ELF-1 (cell line): ENCODE results near the gene RPH3AL.
"Not testable (repeated sequence)": the region's sequence is repeated elsewhere in the genome, so short reads cannot be mapped to it uniquely, and the experiment has no call there.

Experiments used
- DNase-seq: peaks from one replicate; pipeline ENCODE4 v3.0.0-alpha.2; 2016; ENCODE audit warnings: low read depth, low spot score

RPH3AL gene

DNA sequence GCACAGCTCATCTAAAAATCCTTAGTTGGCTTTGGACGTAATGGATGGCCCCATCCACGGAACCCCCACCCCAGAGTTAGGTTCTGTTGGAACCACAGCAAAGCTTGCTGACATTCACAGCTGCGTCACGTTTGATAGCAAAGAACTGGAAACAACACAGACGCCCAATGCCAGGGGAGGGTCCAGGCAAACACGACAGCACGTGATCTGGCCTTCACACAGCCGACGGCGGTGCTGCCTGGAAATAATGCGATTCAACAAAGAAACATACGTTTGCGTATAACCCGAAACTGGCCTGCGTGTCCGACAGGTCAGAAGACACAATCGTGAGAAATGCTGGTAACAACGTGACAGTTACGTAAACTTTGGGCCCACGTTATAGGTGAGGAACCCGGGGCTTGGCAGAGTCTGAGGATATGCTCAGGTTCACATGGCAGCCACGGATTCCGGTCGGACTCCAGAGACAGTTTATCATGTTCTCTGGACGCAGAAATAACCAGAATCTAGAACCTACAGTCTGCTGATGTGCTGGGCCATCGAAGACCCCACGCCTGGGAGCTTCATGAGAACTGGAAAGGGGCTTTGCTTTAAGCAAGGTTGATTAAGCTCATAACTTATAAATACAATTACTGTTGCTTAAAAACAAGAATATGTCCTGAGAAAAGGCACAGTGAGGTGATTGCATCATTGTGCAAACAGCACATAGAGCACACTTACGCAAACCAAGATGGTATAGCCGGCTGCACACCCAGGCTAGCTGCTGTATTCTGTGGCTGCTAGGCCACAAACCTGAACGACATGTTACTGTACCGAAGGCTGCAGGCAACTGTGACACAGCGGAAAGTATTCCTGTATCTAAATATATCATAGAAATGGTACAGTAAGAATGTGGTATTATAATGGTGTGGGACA lies 70.4 kb downstream of the RPH3AL start:
- no peak for DNase-seq

DNA sequence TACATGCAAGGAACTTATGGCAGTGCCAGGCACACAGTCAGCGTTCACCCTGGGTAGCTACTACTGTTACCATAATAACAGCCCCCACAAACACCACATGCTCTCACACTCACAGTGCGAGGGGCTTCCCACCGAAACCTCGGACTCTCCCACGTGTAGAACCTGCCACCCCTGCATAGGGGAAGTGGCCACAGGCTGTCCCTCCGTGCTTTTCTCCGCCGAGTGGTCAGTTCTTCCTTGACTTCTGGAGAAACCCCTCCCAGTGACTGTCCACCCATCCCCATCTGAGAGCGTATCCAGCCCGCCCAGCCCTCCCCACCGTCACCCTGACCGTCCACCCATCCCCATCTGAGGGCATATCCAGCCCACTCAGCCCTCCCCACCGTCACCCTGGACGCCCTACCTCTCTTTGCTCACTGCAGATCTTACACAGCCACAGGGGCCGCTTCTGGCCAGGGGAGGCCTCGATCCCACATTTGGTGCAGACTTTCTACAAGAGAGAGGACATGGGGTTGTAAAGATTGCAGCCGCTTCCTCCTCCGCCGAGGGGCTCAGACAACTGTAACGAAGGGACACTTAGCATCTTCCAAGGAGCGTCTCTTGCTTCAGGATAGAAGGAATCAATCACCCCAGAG lies 71.1 kb downstream of the RPH3AL start:
- DNase-seq: no peak

DNA sequence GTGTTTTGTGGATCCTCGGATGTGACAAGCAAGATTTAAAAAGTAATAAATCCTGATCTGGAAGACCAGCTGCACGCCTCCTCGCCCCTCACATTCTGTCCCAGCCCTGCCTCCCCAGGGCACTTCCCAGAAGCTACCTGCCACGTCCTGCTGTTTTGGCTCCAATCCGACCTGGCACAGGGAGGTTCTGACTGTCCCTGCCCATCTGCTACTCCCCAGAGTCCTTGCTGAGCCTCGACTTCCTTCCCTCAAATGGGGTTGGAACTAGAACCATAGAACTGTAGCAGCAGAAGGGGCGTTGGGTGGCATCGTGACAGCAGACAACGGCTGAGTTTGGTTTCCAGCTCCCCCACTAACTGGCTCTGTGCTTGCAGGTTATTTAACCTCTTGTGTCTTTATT lies 71.7 kb downstream of the RPH3AL start:
- no peak for DNase-seq

DNA sequence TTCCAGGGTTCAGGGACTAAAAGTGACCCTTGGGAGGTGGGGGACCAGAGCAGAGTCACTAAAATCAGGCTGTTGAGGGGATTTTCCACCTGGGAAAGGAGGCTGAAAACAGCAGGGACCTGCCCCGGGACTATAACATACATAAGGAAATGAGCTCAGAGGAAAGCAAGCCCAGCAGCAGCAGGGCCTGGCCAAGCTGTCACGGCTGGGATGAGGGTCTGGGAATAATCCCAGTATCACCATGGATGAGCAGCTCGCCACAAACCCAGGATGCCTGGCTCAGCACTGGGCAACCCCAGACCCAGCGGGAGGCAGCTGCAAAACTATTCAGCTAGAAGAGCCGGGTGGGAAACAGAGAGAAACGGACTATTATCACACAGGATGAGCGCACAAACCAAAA lies 72.4 kb downstream of the RPH3AL start:
- no peak for DNase-seq

DNA sequence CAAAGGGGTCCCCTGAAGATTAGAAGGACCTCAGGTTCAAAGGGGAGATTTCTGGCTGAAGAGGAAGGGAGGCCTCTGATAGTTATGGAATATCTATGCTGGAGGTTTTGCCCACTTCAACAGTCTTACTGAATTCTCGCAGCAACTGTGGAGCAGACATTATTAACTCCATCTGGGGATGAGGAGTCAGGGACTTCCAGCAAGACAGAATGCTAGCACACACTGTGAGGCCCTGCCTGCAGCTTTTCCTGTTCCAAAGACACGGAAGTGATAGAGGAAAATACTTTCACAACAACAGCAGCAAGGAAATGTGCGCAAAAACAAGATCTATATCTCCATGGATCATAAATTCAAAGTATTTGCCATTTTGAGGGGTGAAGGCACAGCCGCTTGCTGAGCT lies 72.8 kb downstream of the RPH3AL start:
- DNase-seq: no peak

DNA sequence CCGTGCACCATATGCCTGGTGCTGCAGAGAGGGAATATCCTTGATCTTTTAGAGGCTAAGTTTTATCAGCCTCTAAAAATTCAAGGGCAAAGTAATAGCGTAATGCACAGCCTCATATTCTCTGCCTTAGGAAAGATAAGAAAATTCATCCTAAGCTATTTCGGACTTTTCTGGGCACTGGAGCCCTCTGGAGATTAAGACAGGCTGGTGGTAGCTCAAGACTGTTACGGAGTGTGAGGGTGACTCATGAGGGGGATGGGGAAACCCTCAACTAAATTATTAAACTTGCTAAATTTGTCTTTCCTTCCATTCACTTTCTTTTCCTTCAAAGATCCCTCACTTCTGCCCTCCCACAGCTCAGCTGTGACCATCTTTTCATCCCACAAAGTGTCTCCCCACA lies 73.3 kb downstream of the RPH3AL start:
- DNase-seq: no peak

DNA sequence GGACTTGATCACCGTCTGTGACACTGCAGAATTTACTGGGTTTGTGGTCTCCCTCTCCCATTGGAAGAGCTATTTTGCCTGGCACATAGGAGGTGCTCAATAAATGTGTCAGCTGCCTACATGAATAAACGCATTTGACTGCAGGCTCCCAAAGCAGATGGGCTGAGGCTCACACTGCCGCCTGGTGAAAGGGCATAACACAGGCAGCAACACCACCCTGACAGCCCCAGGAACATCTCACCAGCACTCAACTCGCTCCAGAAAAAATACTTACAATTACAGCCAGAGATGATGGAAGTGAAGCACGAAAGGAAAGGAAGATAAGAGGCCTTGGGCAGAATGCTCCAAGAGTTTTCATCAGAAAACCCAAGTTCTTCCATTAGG lies 73.9 kb downstream of the RPH3AL start:
- no peak for DNase-seq

DNA sequence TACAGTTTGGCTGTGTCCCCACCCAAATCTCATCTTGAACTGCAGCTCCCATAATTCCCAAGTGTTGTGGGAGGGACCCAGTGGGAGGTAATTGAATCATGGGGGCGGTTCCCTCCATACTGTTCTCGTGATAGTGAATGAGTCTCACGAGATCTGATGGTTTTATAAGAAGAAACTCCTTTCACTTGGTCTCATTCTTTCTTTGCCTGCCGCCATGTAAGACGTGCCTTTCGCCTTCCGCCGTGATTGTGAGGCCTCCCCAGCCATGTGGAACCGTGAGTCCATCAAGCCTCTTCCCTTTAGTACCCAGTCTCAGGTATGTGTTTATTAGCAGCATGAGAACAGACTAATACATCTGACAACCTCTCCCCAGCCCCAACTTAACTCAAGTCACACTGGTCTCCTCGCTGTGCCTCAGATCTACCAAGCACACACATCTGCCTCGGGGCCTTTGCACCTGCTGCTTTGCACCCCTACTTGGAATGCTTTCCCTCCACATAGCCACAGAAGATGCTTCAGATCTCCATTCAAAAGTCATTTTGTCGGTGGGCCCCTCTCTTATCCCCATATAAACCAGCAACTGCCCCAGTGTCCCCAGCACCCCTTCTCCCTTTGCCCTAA lies 74.4 kb downstream of the RPH3AL start:
- no peak for DNase-seq

DNA sequence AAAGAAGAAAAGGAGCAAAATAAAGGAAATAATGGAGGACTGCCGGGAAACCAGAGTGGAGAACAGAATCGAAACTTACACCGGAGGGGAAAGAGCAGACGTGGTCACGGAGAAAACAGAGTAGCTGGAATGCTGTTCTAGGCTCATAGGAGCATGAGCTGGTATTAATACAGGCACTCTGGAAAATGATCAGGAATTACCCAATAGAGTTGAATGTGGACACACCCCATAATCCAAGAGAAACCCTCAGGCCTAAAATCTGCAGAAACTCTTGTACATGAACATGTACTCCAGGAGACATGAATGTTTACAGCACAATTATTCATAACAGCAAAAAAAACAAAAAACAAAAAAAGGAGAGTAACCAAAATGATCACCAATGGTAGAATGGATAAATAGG lies 77.7 kb downstream of the RPH3AL start:
- DNase-seq: no peak

DNA sequence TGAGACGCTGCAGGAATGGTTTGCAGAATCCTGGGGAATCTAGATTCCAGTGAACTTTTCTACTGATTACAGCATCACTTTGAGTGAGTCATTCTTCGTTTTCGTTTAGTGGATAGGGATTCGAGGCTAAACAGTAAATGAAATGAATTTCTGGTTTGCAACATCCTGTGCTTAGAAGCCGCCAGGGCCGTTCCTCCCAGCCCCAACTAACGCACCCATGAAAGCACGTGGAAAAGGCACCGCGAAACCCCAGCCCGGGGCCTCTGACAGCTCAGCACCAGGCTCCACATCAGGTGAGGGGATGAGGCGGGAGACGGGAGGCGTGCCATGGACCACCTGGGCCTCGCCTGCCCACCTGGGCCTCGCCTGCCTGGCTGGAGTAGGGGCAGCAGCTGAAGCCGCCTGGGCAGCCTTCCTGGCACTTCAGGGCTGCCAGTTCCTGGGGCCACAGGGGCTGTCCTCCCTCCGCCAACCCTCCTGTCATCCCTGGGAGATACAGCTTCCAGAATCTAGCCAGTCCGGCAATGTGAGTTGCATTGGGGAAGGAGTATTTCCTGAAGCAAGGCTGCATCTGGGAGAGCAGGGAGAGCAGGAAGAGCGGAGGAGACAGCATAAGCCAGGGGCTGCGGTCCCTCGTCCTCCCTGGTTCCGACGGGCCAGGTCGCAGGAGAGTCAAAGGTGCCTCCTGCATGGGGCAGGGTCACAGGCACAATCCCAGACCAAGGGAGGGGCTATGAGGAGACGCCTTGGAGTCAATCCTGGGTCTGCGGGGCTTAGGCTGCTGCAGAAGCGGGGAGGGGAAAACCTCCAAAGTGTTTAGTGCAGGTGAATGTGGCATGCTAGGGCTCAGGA lies 78.4 kb downstream of the RPH3AL start:
- no peak for DNase-seq

DNA sequence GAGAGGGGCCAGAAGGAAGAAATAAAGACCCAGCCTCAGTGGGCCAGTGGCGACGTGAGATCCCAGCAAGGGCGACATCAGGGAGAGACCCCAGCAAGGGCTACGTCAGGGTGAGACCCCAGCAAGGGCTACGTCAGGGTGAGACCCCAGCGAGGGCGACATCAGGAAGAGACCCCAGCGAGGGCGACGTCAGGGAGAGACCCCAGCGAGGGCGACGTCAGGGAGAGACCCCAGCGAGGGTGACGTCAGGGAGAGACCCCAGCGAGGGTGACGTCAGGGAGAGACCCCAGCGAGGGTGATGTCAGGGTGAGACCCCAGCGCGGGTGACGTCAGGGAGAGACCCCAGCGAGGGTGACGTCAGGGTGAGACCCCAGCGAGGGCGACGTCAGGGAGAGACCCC lies 79.8 kb downstream of the RPH3AL start:
- not testable (repeated sequence) for DNase-seq

DNA sequence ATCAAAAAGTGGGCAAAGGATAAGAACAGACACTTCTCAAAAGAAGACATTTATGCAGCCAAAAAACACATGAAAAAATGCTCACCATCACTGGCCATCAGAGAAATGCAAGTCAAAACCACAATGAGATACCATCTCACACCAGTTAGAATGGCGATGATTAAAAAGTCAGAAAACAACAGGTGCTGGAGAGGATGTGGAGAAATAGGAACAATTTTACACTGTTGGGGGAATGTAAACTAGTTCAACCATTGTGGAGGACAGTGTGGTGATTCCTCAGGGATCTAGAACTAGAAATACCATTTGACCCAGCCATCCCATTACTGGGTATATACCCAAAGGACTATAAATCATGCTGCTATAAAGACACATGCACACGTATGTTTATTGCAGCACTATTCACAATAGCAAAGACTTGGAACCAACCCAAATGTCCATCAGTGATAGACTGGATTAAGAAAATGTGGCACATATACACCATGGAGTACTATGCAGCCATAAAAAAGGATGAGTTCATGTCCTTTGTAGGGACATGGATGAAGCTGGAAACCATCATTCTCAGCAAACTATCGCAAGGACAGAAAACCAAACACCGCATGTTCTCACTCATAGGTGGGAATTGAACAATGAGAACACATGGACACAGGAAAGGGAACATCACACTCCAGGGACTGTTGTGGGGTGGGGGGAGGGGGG lies 80.5 kb downstream of the RPH3AL start:
- DNase-seq: not testable (repeated sequence)

DNA sequence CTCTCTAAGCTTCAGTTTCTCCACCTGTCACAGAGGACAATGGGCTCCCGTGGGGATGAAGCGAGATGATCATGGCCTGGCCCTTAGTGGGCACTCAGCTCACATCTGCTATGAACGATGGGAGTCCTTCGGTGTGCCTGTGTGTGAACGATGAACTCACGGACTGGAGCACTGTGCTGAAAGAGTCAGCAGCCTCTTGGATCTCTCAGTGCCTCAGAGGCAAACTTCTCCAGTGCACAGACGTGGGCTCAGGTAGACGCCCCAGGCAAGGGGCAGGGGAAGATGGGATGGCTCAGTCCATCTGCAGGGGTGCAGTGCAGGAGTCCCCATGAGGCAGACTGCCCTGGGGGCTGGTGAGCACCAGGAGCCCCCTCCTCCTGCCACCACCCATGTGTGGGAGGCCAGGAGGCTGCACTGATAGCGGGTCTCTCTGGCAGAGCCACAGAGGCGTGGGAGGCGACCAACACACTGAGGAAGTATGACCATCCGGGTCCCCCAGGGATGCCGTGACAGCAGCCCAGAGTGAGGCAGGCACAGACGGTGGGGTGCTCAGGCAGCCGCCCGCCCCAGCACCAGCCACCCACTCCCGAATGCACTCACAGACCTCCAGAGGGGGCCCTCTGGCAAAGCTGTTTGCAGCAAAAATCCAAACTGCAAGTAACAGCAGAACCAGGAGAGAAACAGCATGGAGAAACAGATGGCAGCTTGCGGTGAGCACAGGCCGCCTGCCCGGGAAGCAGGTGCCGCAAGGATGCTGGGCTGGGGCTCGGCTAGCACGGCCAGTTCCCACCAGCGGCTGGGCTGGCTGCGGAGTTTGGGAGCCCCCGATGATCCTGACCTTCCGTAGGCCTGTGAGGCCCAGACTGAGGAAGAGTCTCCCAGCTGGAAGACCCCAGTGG lies 82.7 kb downstream of the RPH3AL start:
- no peak for DNase-seq

DNA sequence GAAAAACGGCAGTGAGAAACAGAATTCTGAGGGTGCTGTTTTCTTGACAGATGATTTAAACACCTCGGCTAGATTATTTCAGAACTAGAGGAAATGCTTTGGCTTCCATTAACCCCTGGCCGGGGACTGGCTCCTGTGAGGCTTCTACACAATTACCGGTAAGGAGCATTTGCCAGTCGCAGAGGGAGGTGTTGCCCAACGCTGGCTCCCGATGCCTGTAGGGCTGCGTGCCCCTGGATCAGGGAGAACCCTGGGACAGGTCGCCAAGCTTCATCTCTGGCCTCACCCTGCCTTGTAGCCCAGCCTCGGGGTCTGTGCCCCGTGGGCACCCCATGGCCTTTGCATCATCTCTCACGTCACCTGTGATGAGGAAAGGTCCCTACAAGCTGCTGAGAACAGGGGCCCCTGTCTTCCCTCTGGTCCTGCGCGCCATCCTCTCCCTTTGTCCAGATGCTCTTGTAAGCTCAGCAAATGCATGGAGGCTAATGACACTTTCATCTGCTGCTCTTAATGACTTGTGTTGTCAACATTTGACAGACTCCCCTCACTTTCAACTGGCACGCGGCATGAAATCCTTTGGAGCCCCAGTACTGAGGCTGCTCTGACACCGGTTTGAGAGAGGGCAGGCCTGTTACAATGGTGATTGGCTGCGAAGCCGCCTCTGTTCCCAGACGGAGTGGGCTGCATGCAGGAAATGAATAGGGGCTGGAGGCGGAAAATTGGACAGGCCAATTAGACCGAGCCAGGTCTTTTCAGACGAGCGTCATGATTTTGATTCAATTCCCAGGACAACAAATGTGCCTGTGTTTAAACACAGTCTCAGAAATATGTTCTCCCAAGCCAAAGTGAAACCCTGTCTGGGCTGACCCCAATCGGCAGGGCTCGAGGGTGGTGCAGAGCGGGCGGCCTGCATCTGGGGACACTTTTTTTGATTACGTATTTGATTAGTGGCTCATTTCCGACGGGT lies 85.6 kb downstream of the RPH3AL start:
- DNase-seq: no peak

DNA sequence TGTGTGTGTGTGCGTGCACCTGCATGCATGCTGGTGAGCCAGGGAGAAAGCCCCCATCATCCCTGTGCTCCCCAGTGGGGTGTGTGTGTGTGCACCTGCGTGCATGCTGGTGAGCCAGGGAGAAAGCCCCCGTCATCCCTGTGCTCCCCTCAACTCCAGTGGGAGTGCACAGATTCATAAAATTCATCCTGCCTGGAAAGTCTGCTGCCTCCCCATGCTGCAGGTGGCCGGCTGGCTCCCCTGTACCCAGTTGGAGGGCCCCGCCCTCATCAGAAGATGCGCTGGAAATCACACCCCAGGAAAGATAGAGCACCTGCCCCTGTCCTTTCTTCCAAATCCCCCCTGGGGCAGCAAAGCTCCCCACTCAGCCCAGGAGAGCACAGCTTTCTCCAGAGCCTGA lies 86.4 kb downstream of the RPH3AL start:
- no peak for DNase-seq

DNA sequence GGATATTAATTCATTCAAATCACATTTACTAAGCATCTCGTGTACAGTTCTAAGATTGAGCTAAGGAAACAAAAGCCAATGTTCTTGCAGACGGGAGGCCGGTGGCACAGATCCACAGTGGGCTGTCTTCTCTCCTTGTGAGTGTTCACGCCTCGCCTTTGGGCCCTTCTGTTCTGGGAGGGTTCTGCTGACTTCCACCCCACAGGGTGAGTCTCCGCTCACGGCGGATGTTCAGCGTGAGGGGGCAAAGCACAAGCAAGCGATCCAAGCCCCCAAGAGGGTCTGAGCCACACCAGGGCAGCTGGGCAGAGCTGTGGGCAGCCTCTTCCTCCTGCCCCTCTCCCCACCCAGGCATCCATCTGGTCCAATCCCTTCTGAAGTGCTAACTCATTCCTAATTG lies 86.9 kb downstream of the RPH3AL start:
- DNase-seq: no peak

DNA sequence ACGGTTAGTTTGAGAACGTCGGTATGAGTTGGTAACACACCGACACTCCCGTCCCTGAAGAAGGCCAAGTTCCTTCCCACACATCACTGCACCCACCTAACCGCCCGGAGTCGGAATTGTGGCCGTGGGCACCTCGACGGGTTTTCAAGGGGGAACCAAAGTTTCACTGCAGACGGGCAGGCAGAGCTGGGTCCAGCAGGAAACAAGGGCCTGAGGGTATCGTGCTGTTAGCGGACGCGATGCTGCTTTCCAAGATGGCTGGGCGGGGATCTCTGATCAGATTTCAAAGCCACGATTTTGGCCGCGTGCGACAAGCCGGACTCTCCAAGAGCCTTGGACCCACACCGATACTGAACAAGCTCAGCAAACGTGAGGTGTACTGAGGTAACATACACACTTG lies 88.8 kb downstream of the RPH3AL start:
- DNase-seq: no peak

DNA sequence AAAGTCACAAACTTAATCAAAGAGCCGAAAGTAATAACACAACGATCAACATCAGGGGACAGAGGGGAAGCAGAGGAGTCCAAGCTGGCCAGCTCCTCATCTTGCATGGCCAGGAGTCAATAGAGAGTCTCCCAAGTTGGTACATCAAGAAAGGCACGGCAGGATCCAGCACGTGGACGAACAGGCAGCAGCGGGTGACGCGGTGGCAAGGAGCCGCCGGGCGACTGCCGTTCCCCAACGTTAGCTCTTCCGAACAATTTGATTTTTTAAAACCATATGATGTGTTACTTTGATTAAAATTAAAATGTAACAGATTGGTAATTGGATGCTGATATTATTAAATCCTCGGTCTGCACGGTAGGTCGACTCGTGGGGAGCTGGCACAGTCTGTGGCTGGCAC lies 89.3 kb downstream of the RPH3AL start:
- DNase-seq: no peak

DNA sequence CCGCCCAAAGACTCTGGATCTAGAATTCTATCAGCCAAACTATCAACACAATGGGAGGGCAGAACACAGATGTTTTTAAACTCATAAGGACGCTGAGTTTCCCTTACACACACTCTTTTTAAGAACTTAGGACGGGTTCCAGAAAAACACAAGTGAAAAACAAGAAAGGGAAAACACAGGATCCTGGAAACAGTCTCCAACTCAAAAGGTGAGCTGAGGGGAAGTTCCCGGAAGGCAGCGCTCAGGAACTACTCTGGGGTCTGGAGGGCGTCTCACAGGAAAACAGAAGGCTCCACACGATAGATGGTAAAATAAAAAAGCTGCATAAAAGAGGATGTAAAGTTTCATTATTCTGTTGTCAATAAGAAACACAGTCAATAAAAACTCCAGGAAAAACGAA lies 91.0 kb downstream of the RPH3AL start:
- no peak for DNase-seq
